ENCODE results near the gene RPL41.

GRCh38 chr12:56130876-56131275 is 14.4 kb downstream of the RPL41 start:
- no peak for TF ChIP-seq E2F4 (IDR thresholded peaks at IDR 0.05; ENCODE audit: low read depth, low read length)
- TF ChIP-seq EP300 (IDR thresholded peaks at IDR 0.05; ENCODE audit: borderline replicate concordance in 1 of 2, control insufficient read depth in 1 of 2, low read depth in 2 of 2, low read length in 2 of 2): no peak
- no peak for TF ChIP-seq POU2F2 (IDR thresholded peaks at IDR 0.05; ENCODE audit: borderline replicate concordance, low read depth, low read length)
- no peak for TF ChIP-seq POLR2A (IDR thresholded peaks at IDR 0.05; ENCODE audit: low read depth, low read length)
- no peak for TF ChIP-seq ETV6 (conservative IDR thresholded peaks at IDR 0.05 in 1 of 2, IDR thresholded peaks at IDR 0.05 in 1 of 2; ENCODE audit: borderline replicate concordance in 1 of 2, low read depth in 1 of 2)
- TF ChIP-seq GABPA (IDR thresholded peaks at IDR 0.05; ENCODE audit: low read depth): no peak
- TF ChIP-seq IKZF2 (IDR thresholded peaks at IDR 0.05): no peak
- no peak for TF ChIP-seq YY1 (IDR thresholded peaks at IDR 0.05; ENCODE audit: low read depth, low read length)
- no peak for TF ChIP-seq CREB1 (IDR thresholded peaks at IDR 0.05; ENCODE audit: low read depth)
- no peak for TF ChIP-seq BACH1 (IDR thresholded peaks at IDR 0.05; ENCODE audit: borderline replicate concordance)
- TF ChIP-seq, protein P1, sequence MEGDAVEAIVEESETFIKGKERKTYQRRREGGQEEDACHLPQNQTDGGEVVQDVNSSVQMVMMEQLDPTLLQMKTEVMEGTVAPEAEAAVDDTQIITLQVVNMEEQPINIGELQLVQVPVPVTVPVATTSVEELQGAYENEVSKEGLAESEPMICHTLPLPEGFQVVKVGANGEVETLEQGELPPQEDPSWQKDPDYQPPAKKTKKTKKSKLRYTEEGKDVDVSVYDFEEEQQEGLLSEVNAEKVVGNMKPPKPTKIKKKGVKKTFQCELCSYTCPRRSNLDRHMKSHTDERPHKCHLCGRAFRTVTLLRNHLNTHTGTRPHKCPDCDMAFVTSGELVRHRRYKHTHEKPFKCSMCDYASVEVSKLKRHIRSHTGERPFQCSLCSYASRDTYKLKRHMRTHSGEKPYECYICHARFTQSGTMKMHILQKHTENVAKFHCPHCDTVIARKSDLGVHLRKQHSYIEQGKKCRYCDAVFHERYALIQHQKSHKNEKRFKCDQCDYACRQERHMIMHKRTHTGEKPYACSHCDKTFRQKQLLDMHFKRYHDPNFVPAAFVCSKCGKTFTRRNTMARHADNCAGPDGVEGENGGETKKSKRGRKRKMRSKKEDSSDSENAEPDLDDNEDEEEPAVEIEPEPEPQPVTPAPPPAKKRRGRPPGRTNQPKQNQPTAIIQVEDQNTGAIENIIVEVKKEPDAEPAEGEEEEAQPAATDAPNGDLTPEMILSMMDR (IDR thresholded peaks at IDR 0.05 in 2 of 3, conservative IDR thresholded peaks at IDR 0.05 in 1 of 3; ENCODE audit: control insufficient read depth in 2 of 3, extremely low read depth in 1 of 3, insufficient read depth in 1 of 3, low read depth in 3 of 3, low read length in 3 of 3): no peak
- TF ChIP-seq RCOR1 (conservative IDR thresholded peaks at IDR 0.05; ENCODE audit: low read depth, low read length): no peak
- no peak for TF ChIP-seq ZSCAN29 (IDR thresholded peaks at IDR 0.05)
- TF ChIP-seq, protein P2, sequence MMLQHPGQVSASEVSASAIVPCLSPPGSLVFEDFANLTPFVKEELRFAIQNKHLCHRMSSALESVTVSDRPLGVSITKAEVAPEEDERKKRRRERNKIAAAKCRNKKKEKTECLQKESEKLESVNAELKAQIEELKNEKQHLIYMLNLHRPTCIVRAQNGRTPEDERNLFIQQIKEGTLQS (IDR thresholded peaks at IDR 0.05; ENCODE audit: borderline replicate concordance, extremely low read depth, low read depth, low read length): no peak
